Stimulated activated CD4-positive, alpha-beta T cell treated with anti-CD3 and anti-CD28 coated beads, Interleukin-4, amount 100 ng/mL, for 48 hours (primary cell): Measurements from ENCODE around the gene METTL8.
"Not testable (repeated sequence)": the region's sequence is repeated elsewhere in the genome, so short reads cannot be mapped to it uniquely, and the experiment has no call there.

ENCODE experiments used
- DNase-seq, 2 donors: peaks; one replicate each; pipeline ENCODE4 v3.0.0-alpha.2; 2020; ENCODE audit warnings: low read depth in 2 of 2

Gene METTL8

DNA sequence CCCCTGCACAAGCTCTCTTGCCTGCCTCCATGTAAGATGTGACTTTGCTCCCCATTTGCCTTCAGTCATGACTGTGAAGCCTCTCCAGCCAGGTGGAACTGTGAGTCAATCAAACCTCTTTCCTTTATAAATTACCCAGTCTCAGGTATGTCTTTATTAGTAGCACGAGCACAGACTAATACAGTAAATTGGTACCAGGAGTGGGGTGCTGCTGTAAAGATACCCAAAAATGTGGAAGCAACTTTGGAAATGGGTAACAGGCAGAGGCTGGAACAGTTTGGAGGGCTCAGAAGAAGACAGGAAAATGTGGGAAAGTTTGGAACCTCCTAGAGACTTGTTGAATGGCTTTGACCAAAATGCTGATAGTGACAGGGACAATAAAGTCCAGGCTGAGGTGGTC, 122.2 kb downstream of the METTL8 start:
- DNase-seq = not testable (repeated sequence)

DNA sequence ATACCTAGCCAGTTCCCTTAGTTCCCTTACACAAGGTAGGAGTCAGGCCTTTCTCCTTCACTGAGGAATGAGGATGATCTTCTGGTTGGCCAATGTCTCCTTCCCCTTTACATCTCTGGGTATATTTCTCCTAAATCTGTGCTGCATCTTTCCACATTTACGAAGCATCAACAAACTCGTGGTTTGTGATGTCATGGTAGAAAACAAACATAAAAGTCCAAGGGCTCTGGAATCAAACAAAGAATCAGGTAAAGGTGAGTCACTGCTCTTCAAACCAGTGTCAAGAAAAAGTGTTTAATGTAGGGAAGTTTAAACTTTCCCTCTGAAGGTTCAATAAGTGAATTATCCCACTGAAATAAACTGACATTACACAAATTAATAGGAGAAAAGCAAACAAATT, 122.9 kb downstream of the METTL8 start:
- no peak for DNase-seq

DNA sequence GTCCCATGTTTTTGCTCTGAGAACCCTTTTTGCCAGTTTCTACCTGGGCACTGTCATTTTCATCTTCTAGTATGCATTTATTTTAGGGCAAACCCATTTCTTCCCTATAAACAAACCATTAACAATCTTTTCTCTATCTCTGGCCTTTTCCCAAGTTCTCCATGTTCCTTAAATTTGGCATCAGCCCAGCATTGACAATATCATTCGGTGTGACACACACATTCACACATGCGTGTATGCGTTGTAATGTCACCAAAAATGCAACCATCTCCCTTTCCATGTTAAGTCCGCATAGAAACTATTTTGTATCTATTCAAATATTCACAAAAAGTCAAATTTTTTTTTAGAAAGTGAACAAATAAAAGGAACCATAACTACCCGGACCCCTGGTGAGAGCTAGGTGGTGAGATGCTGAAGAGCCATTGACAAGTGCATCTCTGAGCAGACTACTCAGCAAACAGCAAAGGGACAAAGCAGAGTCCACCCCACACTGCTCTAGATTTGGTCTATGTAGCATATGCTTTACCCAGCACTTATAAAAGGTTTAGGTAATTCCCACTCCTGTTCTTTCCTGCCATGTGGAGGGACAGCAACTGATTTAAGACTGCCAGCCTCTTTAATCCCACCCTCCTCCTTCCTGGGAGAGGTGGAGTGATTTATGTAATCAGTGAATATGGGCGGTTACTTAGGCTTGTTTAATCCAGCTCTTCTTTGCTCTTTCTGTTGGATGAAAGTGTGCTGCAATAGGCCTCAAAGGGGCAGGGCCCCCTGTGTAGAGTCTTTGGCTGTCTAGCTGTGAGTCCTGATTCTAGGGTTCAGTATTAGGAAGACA, 124.1 kb downstream of the METTL8 start:
- no peak for DNase-seq

DNA sequence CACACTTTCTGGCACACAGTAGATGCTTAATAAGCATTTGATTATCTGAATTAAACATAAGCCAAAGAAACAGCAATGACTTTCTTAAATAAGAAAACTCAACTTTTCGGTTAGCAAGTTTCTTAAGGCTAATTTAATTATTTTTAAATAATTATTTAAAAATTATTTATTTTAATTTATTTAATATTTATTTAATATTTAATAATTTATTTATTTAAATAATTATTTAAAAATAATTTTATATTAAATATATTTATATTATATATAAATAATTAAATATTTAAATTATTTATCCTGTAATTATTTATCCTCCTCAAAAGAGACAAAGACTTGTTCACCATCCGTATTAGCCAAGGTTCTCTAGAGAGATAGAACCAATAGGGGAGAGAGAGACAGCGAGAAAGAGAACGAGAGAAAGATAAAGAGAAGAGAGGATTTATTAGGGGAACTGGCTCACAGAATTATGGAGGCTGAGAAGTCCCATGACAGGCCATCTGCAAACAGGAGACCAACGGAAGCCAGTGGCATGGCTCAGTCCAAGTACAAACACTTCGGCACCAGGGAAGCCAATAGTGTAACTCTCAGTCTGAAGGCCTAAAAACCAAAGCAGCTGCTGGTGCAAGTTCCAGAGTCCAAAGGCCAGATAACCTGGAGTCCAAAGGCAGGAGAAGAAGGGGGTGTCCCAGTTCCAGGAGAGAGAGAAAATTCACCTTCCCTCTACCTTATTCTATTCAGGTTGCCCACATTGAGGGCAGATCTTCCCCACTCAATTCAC, 125.3 kb downstream of the METTL8 start:
- DNase-seq = no peak

DNA sequence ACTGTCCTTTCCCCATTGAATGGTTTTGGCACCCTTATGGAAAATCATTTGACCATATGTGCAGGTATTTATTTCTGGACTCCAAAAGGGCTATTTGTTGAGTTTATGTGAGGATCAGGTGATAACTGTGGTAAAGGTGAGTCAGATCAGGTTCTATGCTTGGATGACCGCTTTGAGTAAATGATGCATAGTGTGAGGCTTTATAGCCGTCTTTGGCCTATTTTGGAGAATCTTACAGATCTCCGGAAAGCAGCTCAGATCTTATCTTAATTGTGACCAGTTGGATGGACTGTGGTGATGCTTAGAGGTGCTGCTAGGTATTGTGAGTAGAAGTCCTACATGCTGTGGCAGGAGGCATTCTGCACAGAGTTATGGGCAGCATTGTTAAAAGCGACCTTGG, 126.2 kb downstream of the METTL8 start:
- DNase-seq = no peak

DNA sequence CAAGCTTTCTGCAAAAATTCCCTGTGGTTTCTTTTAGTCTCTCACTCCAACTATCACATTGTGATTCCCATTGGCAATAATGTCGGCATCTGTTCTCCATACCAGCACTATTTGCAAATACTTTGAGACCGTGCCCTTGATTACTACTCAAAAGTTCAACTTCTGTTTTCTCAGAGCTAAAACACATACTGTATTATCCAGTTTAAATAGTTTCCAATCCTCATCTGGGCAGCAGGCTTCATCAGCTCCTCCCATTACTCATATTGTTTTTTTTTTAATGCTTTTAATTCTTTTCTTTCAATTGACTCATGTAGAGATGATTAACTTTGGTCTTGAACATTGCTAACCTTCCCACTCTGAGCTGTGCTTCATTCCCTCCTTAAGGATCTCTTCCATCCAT, 135.8 kb downstream of the METTL8 start:
- DNase-seq = no peak

DNA sequence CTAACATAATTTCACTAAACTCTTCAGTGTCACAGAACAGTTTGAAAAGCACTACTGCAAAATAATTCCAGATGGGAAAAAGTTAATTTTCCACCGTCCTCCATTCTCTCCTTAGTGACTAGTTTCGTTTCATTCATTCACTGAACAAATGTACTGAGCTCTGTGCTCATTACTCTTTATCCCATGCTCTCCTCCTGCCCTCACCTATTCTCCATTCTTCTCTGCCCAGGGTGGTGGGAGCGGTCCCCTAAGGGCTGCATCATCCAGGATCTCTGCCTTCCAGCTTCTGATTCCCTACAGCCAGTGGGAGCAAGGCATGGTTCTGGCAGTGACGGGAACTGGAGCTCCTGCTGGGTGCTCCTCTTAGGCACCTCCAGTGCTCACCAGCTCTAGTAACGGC, 139.2 kb downstream of the METTL8 start:
- DNase-seq = no peak

DNA sequence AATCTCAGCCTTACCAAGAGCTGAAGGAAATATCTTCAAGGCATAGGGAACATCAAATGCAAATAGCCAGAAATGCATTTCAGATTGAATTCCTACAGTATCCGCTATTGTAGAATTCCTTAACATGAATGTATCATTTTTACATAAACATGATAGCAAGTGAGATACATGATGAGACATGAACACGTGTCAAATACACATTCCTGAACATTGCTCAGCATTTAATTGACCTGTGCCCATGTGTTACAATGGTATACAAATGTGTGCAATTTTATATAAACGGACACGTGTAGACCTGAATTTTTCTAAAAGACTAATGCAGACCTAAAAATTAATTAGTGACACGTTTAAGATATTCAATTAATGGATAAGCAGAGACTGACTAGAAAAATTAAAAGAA, 140.1 kb downstream of the METTL8 start:
- no peak for DNase-seq

DNA sequence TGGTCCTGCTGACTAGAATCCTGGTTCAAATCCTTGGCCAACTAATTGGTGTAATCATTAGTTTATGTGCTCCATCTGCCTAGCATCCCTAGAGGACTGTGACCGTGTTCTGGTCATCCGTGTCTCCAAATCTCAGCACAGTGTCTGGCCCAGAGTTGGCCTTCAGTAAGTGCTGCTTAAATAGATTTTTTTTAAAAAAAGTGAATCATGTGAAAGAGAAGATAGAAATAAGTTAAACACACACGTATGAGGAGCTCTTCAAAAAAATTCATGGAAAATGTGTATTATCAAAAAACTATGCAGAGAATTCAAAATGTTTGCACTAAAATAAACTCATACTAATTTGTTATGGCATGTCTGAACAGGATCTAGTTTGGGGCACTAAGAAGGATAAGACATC, 143.8 kb downstream of the METTL8 start:
- DNase-seq = no peak

DNA sequence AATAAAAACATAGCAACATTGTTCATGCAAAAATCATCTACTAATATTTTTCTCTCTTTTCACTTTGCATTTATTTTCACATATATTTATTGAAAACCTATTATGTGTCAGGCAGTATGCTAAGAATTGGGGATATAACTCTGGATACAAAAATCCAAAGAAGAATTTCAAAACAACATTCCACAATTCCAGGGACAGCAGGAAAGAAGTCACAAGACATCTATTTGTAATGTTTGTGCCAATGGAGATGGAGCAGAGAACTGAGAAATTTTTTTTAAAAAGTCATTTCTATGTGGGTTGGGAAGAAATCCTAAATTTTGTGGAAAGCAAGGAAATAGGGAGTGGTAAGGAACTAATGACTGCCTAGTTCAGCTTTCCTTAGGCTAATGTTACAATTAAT, 144.5 kb downstream of the METTL8 start:
- no peak for DNase-seq

DNA sequence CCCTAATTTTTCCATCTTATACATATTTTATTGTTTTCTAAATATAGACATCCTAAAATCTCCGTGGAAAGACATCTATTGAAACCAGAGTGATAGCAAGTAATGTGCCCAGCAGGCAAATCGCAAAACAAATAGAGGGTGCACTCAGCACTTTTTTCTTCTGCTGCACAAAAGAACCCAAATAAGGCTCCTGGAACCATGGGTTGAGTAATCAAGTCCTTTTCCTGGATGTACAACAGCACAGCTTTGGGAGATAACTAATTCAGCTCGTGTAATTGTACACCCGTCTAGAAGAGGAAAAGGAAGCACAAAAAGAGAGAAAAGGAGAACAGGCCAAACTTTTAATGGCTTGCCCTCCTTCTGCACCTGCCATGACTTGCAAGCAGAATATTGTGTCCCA, 146.2 kb downstream of the METTL8 start:
- DNase-seq = no peak

DNA sequence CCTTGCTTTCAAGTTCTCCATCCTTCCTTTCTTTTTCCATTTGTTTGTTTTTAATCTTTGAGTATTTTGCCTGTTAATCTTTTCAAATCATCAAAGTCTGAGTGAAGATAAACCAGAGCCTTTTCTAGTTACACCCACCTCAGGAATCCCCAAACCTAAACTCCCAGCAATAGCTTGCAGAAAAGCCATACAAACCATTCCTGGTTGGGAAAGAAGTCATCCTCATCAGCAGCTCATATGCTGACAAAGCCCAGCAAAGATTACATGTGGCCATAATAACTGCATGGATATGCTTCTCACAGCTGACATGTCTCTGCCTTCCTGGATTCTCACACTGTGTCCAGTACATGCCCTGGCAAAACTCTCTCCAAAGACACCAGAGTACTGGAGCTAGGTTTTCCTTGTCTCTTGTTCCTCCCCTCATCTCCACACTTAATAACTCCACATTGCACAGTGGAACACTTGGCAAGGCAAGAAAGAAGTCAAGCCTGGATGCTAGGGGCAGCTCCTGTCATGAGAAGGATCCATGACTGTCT, 146.7 kb downstream of the METTL8 start:
- DNase-seq = no peak

DNA sequence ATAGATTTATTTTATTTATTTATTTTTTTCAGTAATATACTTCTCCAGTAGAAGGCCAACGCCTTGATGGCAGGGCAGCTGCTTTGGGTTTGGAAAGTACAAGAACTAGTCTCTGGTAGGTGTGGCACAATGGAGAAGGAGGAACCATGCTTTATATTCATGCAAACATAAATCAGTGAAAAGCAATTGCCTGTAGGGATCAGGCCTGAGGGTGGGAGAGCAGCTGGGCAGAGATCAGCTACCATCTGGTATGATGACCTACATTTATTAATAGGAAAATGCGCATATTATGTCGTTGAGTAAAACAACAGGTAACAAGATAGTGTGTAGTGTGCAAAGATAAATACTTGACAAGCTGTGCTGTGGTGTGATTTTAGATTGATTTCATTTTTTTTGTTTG, 152.7 kb downstream of the METTL8 start:
- DNase-seq = no peak

DNA sequence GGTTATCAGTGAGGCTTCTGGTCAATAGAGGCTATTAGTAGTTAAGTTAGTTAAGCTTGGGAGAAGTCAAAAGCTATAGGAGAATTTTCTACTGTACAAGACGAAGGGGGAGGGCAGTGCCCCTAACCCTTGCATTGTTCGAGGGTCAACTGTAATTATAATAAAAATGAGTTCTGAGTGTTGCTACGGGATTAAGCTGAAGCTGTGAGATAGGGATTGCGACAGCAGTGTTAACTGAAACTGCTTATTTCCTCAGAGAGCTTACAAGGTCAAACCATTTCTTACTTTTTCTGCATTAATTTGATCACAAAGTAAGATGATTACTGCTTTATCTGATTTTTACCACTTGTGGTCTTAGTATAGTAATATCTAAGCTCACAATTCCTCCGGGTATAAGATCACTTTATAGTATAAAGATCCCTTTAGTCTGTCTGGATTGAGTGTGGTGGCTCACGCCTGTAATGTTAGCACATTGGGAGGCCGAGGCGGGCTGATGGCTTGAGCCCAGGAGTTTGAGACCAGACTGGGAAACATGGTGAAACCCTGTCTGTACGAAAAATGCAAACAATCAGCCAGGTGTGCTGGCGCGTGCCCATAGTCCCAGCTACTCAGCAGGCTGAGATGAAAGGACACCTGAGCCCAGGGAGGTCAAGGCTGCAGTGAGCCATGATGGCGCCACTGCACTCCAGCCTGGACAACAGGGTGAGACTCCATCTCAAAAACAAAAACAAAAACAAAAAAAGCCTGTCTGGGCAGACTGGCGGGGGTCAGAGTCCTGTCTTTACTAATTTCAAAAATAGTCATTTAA, 153.6 kb downstream of the METTL8 start:
- no peak for DNase-seq

DNA sequence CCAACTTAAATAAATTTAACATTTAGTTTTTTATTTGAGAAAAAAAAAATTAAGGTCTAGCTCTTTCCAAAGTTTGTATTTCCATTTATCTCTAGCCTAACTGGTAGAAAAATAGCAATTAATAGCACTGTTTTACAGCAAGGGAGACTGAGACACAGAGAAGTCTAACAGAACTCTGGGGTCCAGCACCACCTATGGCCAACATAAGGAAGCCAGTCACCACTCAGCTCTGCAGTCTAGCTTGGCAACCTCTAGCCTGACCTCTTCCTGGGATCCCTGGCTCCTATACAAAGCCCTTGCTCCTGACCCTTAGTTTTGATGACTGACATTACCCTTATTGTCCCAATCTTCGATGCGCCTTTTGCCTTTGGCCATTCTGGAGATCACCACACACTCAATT, 159.0 kb downstream of the METTL8 start:
- no peak for DNase-seq

DNA sequence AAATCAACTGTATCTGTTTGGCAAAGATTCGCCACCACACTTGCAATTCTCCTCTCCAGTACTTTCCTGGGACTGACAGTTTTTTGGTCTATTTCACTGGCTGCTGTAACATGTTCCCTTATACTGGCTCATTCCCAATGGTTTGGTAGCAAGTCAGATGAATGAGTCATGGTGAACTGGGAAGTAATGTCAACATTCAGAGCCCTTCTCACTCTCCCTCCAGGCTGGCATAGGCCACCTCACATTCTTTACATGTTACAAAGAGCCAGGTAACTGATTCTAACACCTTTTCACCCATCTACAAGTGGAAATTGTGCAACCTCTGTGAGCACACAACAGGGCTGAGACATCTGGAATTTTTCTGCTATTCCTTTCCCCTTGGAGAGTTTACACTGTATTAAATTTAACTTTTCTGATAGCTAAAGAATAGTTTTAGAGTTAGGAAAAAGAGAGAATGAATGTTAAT, 161.8 kb downstream of the METTL8 start:
- DNase-seq = no peak

DNA sequence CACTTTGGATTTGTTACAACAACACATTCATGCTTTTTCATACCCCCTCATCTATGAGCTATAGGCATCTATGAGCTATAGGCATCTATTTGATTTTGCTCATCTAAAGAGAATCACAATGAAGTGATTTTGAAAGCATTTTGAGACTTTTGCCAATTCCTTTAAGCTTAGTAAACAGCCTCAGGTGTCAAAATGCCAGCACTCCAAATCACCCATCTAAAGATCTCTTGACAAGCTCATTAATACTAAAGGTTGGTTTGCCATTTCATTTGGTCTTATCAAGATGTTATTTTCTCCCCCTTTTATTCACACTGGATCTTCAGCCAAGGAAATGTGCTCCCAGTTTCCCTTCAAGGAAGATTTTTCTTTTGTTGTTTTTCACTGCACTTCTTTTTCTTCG, 162.4 kb downstream of the METTL8 start:
- DNase-seq = no peak

DNA sequence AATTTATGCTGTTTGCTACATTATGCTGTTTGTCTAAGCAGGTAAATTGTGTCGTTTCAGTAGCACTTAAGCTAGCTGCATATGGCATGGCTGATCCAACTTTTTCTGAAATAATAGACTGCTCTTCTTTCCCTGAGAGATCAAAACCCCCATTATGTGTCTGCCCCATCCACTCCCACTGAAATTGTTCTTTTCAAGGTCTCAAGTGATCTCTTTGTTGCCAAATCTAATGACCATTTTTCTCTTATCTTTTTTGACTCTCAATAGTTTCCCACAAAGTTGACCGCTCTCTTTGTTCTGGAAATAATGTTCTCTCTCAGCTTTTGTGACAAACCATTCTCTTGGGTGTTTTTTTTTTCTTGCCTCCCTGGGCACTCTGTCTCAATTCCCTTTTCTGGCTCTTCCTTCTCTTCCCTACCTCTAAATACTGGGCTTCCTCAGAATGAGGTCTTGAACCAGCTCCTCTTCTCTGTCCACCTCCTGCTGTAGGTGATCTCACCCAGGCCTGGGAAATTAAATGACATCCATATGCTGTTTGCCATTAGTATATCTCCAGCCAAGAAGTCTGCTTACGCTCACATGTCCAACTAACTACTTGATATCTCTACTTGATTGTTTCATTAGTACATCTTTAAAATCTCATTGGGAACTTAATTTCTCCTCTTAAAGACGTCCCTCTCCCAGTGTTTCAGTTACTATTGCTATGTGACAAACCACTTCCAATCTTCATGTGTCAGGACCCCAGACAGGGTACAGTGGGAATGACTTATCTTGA, 165.7 kb downstream of the METTL8 start:
- no peak for DNase-seq
